HepG2 (cell line): Measurements from ENCODE around the gene ATN1. TPM values are rescaled to one million over a fixed set of nuclear protein-coding genes. Genes with fewer than 3 reads are reported as not detected.

ENCODE experiments used
- CAMTA2 ChIP-seq: sonication (generic); formaldehyde crosslinking; IDR thresholded peaks from 2 replicates; pipeline ENCODE4 v1.4.0; 2020; ENCODE audit warnings: mild to moderate bottlenecking, missing genetic modification reagents, borderline replicate concordance
- CERS6 ChIP-seq: sonication (generic); formaldehyde crosslinking; IDR thresholded peaks from 2 replicates; pipeline ENCODE4 v1.5.0; 2020; ENCODE audit warnings: missing genetic modification reagents
- HDAC6 ChIP-seq: fragments of 200-600 bp; sonication (generic); IDR thresholded peaks from 2 replicates; pipeline ENCODE4 v1.7.0; 2017; ENCODE audit warnings: mild to moderate bottlenecking, antibody characterized with exemption, low read length, low read depth
- IRF9 ChIP-seq: sonication (generic); formaldehyde crosslinking; IDR thresholded peaks from 2 replicates; pipeline ENCODE4 v1.8.0; 2022; ENCODE audit warnings: missing genetic modification reagents, mild to moderate bottlenecking, borderline replicate concordance
- MTA3 ChIP-seq: sonication (generic); formaldehyde crosslinking; IDR thresholded peaks from 2 replicates; pipeline ENCODE4 v1.4.0; 2020; ENCODE audit warnings: missing genetic modification reagents
- PHF21A ChIP-seq: sonication (generic); formaldehyde crosslinking; IDR thresholded peaks from 2 replicates; pipeline ENCODE4 v1.5.0; 2020; ENCODE audit warnings: mild to moderate bottlenecking, missing genetic modification reagents
- PHF8 ChIP-seq: sonication (generic); formaldehyde crosslinking; IDR thresholded peaks from 2 replicates; pipeline ENCODE4 v1.5.0; 2020; ENCODE audit warnings: missing genetic modification reagents
- SALL2 ChIP-seq: sonication (generic); formaldehyde crosslinking; IDR thresholded peaks from 2 replicates; pipeline ENCODE4 v1.8.1; 2023; ENCODE audit warnings: mild to moderate bottlenecking, missing genetic modification reagents, inconsistent platforms
- THRA ChIP-seq: sonication (generic); formaldehyde crosslinking; IDR thresholded peaks from 2 replicates; pipeline ENCODE4 v1.4.0; 2020; ENCODE audit warnings: missing genetic modification reagents, borderline replicate concordance
- ZBTB10 ChIP-seq: sonication (generic); formaldehyde crosslinking; IDR thresholded peaks from 2 replicates; pipeline ENCODE4 v1.4.0; 2020; ENCODE audit warnings: missing genetic modification reagents, borderline replicate concordance
- ZBTB8A ChIP-seq: sonication (generic); formaldehyde crosslinking; IDR thresholded peaks from 2 replicates; pipeline ENCODE4 v1.4.0; 2020; ENCODE audit warnings: mild to moderate bottlenecking, low read depth, missing genetic modification reagents, borderline replicate concordance
- ZNF460 ChIP-seq: sonication (generic); formaldehyde crosslinking; IDR thresholded peaks from 2 replicates; pipeline ENCODE4 v1.5.1; 2020; ENCODE audit warnings: missing genetic modification reagents, mild to moderate bottlenecking, borderline replicate concordance
- ZNF609 ChIP-seq: sonication (generic); formaldehyde crosslinking; IDR thresholded peaks from 2 replicates; pipeline ENCODE4 v1.4.0; 2020; ENCODE audit warnings: mild to moderate bottlenecking, missing genetic modification reagents, borderline replicate concordance
- ZNF704 ChIP-seq: sonication (generic); formaldehyde crosslinking; IDR thresholded peaks from 2 replicates; pipeline ENCODE4 v1.8.1; 2023; ENCODE audit warnings: mild to moderate bottlenecking, inconsistent platforms, moderate library complexity, missing genetic modification reagents, borderline replicate concordance
- polyA plus RNA-seq, 8 experiments: library from polyadenylated mRNA; depleted of rRNA in 3 of 8; stranded (reverse) in 7 of 8; unstranded in 1 of 8; fragments of >200 nt; fragmentation: Illumina TruSeq in 4 of 8; extraction: Trizol in 4 of 8; gene quantifications; 2 replicates each; pipeline versions ENCODE4 v1.2.1 to v1.2.3, GENCODE V29; 2011 to 2016; ENCODE audit warnings: low read depth in 4 of 8, missing spikeins in 1 of 8, mixed read lengths in 1 of 8; ENCODE audit not compliant: insufficient read depth in 1 of 8
- total RNA-seq, 5 experiments: library from RNA; depleted of rRNA; stranded (reverse); fragments of >200 nt; fragmentation: Illumina TruSeq; extraction: Trizol; gene quantifications; 2 replicates each; pipeline ENCODE4 v1.2.3, GENCODE V29; 2016; ENCODE audit warnings: low read depth in 1 of 5

The ATN1 gene
- total and polyA plus RNA-seq, 2 of the 13 experiments (the other 11 are each of a cell fraction or from before 2014, with no cell fraction given), result 2.1 to 8.6 TPM

GRCh38 chr12:6943722-6944380 is 16.1 kb downstream of the ATN1 start, which contains the start of the genes C12orf57 and RNU7-1 (continued):
- peak; percentile 78 for TF ChIP-seq ZNF609
- TF ChIP-seq HDAC6, result peak; percentile 82; the same call in 1 of the 2 replicates
- TF ChIP-seq IRF9, result no peak
- 0 out of 2 replicates have a peak, but pooled peaks have one; percentile 20 for TF ChIP-seq ZNF460
- peak; percentile 80 for TF ChIP-seq THRA (CRISPR knock-in tag)
- no peak for TF ChIP-seq ZNF704 (CRISPR knock-in tag)
- TF ChIP-seq CERS6 (CRISPR knock-in tag), result no peak
- peak; percentile 80 for TF ChIP-seq PHF21A
- TF ChIP-seq ZBTB10 (CRISPR knock-in tag), result no peak
- peak; percentile 79 for TF ChIP-seq PHF8 (CRISPR knock-in tag)
- TF ChIP-seq MTA3 (CRISPR knock-in tag), result no peak
- no peak; the same call in 1 of the 2 replicates for TF ChIP-seq SALL2 (CRISPR knock-in tag)
- TF ChIP-seq CAMTA2 (CRISPR knock-in tag), result no peak
- 0 out of 2 replicates have a peak, but pooled peaks have one; percentile 55 for TF ChIP-seq ZBTB8A (CRISPR knock-in tag)
